ENCODE measurements around the gene CLIC3.

Gene CLIC3

GRCh38 chr9:136950656-136951276 lies 45.6 kb downstream of the CLIC3 start:
- DNase-seq: no peak

- DNase-seq: peak; percentile 97
Observed at GRCh38 chr9:136949817-136950655, 46.3 kb downstream of the CLIC3 start.

DNA sequence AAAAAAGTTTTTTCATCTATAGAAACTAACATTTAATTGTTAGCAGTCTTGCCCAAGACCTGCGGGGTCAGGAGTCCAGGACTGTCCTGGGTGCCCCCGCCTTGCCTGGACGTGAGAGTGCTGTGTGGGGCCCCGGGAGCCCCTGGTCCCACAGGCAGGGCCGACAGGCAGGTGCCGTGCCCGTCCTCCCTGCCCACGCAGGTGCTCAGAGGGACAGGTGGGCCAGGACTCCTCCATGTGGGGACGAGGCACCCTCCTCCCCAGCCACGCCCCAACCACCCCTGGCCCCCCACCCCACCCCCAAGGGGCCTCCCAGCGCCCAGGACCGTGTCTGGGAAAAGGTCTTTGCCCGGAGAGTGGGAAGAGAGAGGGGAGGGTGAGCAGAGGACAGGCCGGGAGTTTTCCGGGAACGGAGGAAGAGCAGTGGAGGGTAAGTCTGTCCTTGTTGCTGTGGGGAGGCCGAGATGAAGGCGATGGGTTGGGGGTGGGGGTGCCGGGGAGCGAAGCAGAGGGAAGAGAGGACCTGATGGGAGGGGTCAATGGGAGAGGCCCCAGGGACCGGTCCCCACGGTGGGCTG lies 47.0 kb downstream of the CLIC3 start:
- DNase-seq: no peak

- no peak for DNase-seq
Observed at GRCh38 chr9:136947955-136948510, 48.3 kb downstream of the CLIC3 start.

- no peak for DNase-seq
Observed at GRCh38 chr9:136947028-136947891, 49.1 kb downstream of the CLIC3 start.

DNA sequence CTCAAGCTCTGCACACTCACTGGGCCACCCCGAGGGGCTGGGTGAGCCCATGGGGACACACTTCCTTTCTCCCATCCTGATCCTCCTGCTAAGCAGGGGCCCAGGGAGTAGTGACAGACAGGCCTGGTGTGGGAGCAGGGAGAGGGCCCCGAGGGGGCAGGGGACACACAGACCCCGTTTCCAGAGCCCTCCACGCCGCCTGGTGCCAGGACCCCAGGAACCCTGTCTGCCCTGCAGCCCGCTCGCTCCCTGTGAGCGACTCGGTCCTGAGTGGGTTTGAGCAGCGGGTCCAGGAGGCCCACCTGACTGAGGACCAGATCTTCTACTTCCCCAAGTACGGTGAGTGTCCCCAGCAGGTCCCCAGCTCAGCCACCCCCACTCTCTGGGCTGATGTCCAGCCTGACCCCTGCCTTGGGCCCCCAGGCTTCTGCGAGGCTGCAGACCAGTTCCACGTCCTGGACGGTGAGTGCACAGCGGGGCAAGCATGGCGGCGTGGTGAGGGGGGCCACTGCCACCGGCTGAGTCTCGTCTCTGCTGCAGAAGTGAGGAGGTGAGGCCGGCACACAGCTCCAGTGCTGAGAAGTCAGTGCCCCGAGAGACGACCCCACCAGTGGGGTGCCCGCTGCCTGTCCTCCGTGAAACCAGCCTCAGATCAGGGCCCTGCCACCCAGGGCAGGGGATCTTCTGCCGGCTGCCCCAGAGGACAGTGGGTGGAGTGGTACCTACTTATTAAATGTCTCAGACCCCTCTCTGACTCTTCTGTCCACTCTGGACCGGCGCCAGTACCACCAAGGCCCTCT lies 49.9 kb downstream of the CLIC3 start:
- DNase-seq: no peak

DNA sequence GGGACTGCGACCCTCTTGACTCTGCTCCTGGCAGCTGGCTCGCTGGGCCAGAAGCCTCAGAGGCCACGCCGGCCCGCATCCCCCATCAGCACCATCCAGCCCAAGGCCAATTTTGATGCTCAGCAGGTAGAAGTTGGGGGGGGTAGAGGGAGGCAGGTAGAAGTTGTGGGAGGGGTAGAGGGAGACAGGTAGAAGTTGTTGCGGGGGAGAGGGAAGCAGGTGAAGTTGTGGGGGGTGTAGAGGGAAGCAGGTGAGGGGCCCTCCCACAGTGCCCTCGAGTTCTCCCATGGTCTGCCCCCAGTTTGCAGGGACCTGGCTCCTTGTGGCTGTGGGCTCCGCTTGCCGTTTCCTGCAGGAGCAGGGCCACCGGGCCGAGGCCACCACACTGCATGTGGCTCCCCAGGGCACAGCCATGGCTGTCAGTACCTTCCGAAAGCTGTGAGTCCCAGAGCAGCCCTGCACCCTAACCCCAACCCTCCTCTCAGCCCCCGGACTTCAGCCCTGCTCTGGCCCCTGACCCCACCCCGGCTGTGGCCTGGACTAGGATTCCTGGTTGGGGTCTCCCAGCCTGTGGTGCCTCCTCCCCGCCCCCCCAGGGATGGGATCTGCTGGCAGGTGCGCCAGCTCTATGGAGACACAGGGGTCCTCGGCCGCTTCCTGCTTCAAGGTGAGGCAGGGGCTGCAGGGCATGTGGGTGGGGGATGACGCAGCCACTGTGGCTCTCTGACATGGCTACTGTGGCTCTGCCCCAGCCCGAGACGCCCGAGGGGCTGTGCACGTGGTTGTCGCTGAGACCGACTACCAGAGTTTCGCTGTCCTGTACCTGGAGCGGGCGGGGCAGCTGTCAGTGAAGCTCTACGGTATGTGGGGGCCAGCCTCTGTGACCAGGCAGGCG lies 50.8 kb downstream of the CLIC3 start:
- no peak for DNase-seq

All from effector CD4-positive, alpha-beta T cell (primary cell).